ENCODE results near the gene P3H2.

DNA sequence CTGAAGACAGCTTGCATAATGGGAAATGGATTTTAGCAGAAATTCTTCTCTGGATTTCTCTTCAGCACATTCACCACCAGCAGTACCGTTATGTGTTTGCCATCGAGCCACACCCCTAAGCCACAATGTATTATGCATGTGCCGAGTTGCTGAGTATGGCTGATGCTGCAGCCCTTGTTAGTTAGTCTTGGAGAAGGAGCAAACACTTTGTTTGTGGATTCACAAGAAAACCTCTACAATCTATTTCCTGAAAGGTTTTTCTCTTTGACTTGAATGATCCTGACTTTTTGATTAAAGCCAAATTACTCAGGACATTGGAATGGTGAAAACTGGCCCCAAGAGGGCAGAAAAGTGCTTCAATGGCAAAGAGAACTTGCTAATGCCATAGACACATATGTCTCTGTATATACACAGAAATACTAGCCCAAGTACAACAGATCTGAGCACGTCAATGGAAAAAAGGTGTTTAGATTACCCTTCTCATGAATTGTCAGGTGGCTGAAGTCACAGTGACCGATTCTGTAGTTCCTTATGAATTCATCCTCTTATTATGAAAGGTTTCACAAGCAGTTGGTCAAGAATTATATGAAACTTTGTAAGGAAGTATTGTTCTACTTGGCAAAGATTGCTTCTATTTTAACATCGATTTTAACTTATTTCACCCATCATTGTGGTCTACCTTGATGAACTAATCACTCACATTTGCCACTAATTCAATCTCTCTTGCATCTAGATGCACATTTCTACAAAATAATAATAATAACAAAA, 103.0 kb downstream of the P3H2 start:
- no peak for TF ChIP-seq POLR2A (IDR thresholded peaks at IDR 0.05)
- TF ChIP-seq, protein P1, sequence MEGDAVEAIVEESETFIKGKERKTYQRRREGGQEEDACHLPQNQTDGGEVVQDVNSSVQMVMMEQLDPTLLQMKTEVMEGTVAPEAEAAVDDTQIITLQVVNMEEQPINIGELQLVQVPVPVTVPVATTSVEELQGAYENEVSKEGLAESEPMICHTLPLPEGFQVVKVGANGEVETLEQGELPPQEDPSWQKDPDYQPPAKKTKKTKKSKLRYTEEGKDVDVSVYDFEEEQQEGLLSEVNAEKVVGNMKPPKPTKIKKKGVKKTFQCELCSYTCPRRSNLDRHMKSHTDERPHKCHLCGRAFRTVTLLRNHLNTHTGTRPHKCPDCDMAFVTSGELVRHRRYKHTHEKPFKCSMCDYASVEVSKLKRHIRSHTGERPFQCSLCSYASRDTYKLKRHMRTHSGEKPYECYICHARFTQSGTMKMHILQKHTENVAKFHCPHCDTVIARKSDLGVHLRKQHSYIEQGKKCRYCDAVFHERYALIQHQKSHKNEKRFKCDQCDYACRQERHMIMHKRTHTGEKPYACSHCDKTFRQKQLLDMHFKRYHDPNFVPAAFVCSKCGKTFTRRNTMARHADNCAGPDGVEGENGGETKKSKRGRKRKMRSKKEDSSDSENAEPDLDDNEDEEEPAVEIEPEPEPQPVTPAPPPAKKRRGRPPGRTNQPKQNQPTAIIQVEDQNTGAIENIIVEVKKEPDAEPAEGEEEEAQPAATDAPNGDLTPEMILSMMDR (IDR thresholded peaks at IDR 0.05): peak in 3 of 6 experiments; percentile 38 to 53 (median 46)
